Measurements from ENCODE around the gene ZBTB40. TPM values are rescaled to one million over a fixed set of nuclear protein-coding genes. Genes with fewer than 3 reads are reported as not detected.

ZBTB40 gene
- total RNA-seq, 1 donor from 2014 or later: 15.3 TPM

DNA sequence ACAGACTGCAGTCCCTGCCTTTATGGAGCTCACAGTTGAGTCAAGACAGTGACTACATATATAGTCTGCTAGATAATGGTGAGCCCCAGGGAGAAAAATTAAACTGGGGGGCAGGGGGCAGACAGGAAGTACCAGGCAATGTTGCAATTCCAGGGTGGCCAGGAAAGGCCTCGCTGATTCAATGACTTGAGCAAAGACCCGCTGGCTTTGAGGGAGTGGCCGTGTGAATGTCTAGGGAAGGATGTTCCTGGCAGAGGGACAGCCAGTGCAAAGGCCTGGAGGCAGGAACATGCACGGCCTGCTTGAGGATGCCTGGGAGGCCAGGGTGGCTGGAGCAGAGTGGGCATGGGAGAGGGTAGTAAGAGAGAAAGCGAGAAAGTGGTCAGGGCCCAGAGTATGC is 88.7 kb downstream of the ZBTB40 start:
- Histone ChIP-seq H3K79me2 (ENCODE audit: insufficient read depth, low read length) (no peaks in the 10 kb centered on the region), H3K4me3 (ENCODE audit: insufficient read depth, low read depth, low read length) (no peak overlapping the region), H3K9me3 (ENCODE audit: insufficient read depth, low read depth, low read length) (no peaks in the 10 kb centered on the region), H4K20me1 (ENCODE audit: insufficient read depth, low read length) (no peaks in the 10 kb centered on the region), H2AFZ (ENCODE audit: low read depth, low read length) (no peak overlapping the region), H3K27me3 (ENCODE audit: insufficient read depth, low read length) (peaks cover 8% of the 10 kb centered on the region), H3K9ac (ENCODE audit: low read length) (no peak overlapping the region), H3K27ac (ENCODE audit: low read depth, low read length) (no peak overlapping the region), H3K4me1 (ENCODE audit: insufficient read depth, low read length) (no peaks in the 10 kb centered on the region), H3K4me2 (ENCODE audit: low read length) (no peak overlapping the region), H3K36me3 (ENCODE audit: insufficient read depth, low read length) (no peaks in the 10 kb centered on the region)
- TF ChIP-seq EZH2 (IDR thresholded peaks at IDR 0.05; ENCODE audit: insufficient read depth, low read length) (no peak), CTCF (IDR thresholded peaks at IDR 0.05; ENCODE audit: insufficient read depth, low read depth, low read length) (no peak)
- DNase-seq (ENCODE audit: low read depth): no peak
- H3K9me3 Mint-ChIP-seq (ENCODE audit: unreplicated experiment): no peaks in the 10 kb centered on the region
- H3K4me3 Mint-ChIP-seq (ENCODE audit: unreplicated experiment): no peak overlapping the region
- FAIRE-seq: no peak
- no peak overlapping the region for H3K27ac Mint-ChIP-seq (ENCODE audit: unreplicated experiment)
- peaks cover 37% of the 10 kb centered on the region for H3K27me3 Mint-ChIP-seq (ENCODE audit: low read depth, unreplicated experiment)
- peaks cover 5% of the 10 kb centered on the region for H3K36me3 Mint-ChIP-seq (ENCODE audit: low read depth, unreplicated experiment)
- H3K4me1 Mint-ChIP-seq (ENCODE audit: low read depth, unreplicated experiment): peaks cover 5% of the 10 kb centered on the region

GRCh38 chr1:22542886-22543285 is 91.2 kb downstream of the ZBTB40 start:
- TF ChIP-seq EZH2 (IDR thresholded peaks at IDR 0.05; ENCODE audit: insufficient read depth, low read length) (no peak), CTCF (IDR thresholded peaks at IDR 0.05; ENCODE audit: insufficient read depth, low read depth, low read length) (no peak)
- no peaks in the 10 kb centered on the region for H3K9me3 ChIP-seq (ENCODE audit: insufficient read depth, low read depth, low read length)

DNA sequence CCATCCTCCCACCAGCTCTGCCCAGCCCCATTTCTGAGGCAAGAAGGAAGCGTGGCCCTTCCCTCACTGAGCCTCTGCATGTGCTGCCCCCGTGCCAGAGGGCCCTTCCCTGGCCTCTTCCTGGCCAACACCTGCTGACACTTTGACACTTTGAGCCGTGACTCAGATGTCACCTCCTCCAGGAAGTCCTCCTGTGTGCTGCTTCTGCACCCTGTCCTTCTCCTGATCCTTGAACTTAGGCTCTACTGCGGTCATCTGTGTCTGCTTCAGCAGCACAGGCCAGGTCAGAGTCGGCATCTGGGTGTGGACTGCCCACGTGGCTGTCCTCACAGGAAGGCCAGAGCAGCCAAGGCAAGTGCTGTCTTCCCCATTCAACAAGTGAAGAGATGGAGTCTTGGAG is 92.0 kb downstream of the ZBTB40 start:
- FAIRE-seq: no peak
- Histone ChIP-seq H3K4me3 (ENCODE audit: insufficient read depth, low read depth, low read length) (no peak overlapping the region), H4K20me1 (ENCODE audit: insufficient read depth, low read length) (no peaks in the 10 kb centered on the region), H3K27me3 (ENCODE audit: insufficient read depth, low read length) (peaks cover 32% of the 10 kb centered on the region), H3K4me2 (ENCODE audit: low read length) (no peak overlapping the region), H3K9me3 (ENCODE audit: insufficient read depth, low read depth, low read length) (no peaks in the 10 kb centered on the region), H3K4me1 (ENCODE audit: insufficient read depth, low read length) (no peaks in the 10 kb centered on the region), H3K36me3 (ENCODE audit: insufficient read depth, low read length) (no peaks in the 10 kb centered on the region), H3K9ac (ENCODE audit: low read length) (no peak overlapping the region), H3K79me2 (ENCODE audit: insufficient read depth, low read length) (no peaks in the 10 kb centered on the region), H2AFZ (ENCODE audit: low read depth, low read length) (no peak overlapping the region), H3K27ac (ENCODE audit: low read depth, low read length) (no peak overlapping the region)
- Mint-ChIP-seq H3K4me3 (ENCODE audit: unreplicated experiment) (no peak overlapping the region), H3K36me3 (ENCODE audit: low read depth, unreplicated experiment) (no peaks in the 10 kb centered on the region), H3K27ac (ENCODE audit: unreplicated experiment) (no peak overlapping the region), H3K9me3 (ENCODE audit: unreplicated experiment) (no peaks in the 10 kb centered on the region), H3K27me3 (ENCODE audit: low read depth, unreplicated experiment) (peaks cover 63% of the 10 kb centered on the region), H3K4me1 (ENCODE audit: low read depth, unreplicated experiment) (peaks cover 5% of the 10 kb centered on the region)
- no peak for DNase-seq (ENCODE audit: low read depth)
- TF ChIP-seq CTCF (IDR thresholded peaks at IDR 0.05; ENCODE audit: insufficient read depth, low read depth, low read length) (no peak), EZH2 (IDR thresholded peaks at IDR 0.05; ENCODE audit: insufficient read depth, low read length) (no peak)

More at GRCh38 chr1:22542886-22543285, 91.2 kb downstream of the ZBTB40 start:
- no peak overlapping the region for H2AFZ ChIP-seq (ENCODE audit: low read depth, low read length)
- H3K4me2 ChIP-seq (ENCODE audit: low read length): no peak overlapping the region
- no peak overlapping the region for H3K27ac ChIP-seq (ENCODE audit: low read depth, low read length)
- DNase-seq (ENCODE audit: low read depth) (no peak), FAIRE-seq (no peak)
- peaks cover under 1% of the 10 kb centered on the region for H3K36me3 Mint-ChIP-seq (ENCODE audit: low read depth, unreplicated experiment)
- no peak overlapping the region for H3K4me3 Mint-ChIP-seq (ENCODE audit: unreplicated experiment)
- no peaks in the 10 kb centered on the region for H3K79me2 ChIP-seq (ENCODE audit: insufficient read depth, low read length)
- H3K27me3 ChIP-seq (ENCODE audit: insufficient read depth, low read length): peaks cover 26% of the 10 kb centered on the region
- no peak overlapping the region for H3K27ac Mint-ChIP-seq (ENCODE audit: unreplicated experiment)
- no peaks in the 10 kb centered on the region for H3K4me1 ChIP-seq (ENCODE audit: insufficient read depth, low read length)
- no peaks in the 10 kb centered on the region for H3K9me3 Mint-ChIP-seq (ENCODE audit: unreplicated experiment)
- peaks cover 55% of the 10 kb centered on the region for H3K27me3 Mint-ChIP-seq (ENCODE audit: low read depth, unreplicated experiment)
- no peak overlapping the region for H3K9ac ChIP-seq (ENCODE audit: low read length)
- no peak overlapping the region for H3K4me3 ChIP-seq (ENCODE audit: insufficient read depth, low read depth, low read length)
- H3K36me3 ChIP-seq (ENCODE audit: insufficient read depth, low read length): no peaks in the 10 kb centered on the region
- no peaks in the 10 kb centered on the region for H4K20me1 ChIP-seq (ENCODE audit: insufficient read depth, low read length)
- peaks cover 5% of the 10 kb centered on the region for H3K4me1 Mint-ChIP-seq (ENCODE audit: low read depth, unreplicated experiment)

Data from astrocyte (in vitro differentiated cells and primary cell).